ENCODE data around the gene TLE7. TPM values are rescaled to one million over a fixed set of nuclear protein-coding genes. Genes with fewer than 3 reads are reported as not detected.

Gene TLE7
- polyA plus RNA-seq, 3 donors = not detected

DNA sequence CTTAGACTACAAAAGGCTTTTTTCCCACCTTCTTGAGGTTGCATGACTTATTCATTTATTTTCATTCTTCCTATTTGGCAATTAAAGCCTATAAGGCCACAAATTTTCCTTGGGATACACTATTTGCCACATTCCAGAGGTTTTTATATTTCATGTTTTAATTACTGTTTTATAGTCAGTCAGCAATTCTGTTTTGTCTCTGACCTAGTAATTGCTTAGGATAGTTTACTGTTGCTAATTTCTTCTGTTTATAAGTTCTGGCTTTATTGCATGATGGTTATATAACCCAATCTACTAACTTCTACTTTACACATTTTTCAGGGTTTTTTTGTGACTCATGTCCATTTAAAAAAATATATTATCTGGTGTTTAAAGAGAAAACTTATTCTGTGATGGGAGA lies 17.7 kb upstream of the TLE7 start:
- H3K27ac ChIP-seq (ENCODE audit: low read depth, low read length) = no peak overlapping the region

DNA sequence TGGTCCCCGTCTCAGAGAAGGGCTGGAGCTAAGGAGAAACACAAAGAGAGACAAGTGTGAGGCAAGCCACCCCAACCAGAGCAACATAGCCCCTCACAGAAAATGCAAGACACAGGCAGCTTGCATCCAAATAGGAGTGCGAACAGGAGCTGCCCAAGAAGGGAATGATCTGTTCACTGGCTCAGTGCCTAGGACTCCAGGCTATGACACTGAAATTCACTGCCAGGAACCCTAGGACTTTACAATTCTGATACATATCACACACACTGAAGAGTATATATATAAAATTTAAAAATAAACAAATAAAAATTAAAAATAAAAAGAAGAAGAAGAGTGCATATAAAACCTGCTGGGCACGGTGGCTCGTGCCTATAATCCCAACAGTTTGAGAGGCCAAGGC lies 14.9 kb upstream of the TLE7 start:
- H3K27ac ChIP-seq (ENCODE audit: low read depth, low read length) = no peak overlapping the region
- WGBS, 3 donors = 93 to 96% (median 95%) methylated on average over 4 of the region's 4 CpGs

DNA sequence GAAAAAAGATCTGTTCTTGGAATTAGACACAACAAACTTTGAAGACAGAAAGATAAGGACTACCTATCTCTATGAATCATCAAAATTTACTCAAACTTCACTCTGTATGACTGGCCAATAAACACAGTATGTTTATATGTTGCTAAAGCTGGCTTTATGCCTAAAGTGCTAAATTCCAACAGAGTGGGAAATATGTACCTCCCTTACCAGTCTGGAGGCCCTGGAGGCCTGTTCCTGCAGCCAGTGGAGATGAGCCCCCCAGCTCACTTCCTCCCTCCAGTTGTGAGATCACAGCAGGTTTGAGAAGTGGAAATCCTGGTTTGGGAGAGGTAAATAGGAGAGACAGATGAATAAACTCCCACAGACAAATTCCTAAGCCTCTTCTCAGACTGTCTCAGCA lies 11.2 kb upstream of the TLE7 start:
- H3K27ac ChIP-seq (ENCODE audit: low read depth, low read length) = no peak overlapping the region

DNA sequence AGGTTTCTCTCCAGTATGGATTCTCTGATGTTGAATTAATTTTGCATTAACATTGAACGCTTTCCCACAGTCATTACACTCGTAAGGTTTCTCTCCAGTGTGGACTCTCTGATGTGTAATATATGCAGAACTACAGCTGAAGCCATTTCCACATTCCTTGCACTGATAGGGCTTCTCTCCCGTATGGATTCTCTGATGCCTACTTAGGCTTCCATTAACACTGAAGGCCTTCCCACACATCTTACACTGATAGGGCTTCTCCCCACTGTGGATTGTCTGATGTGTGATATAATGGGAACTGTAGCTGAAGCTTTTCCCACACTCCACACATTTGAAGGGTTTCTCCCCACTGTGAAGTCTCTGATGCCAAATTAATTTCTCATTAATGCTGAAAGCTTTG lies 7.2 kb upstream of the TLE7 start:
- no peak overlapping the region for H3K27ac ChIP-seq (ENCODE audit: low read depth, low read length)
- WGBS, 3 donors = 98 to 99% (median 99%) methylated on average over 3 of the region's 3 CpGs

DNA sequence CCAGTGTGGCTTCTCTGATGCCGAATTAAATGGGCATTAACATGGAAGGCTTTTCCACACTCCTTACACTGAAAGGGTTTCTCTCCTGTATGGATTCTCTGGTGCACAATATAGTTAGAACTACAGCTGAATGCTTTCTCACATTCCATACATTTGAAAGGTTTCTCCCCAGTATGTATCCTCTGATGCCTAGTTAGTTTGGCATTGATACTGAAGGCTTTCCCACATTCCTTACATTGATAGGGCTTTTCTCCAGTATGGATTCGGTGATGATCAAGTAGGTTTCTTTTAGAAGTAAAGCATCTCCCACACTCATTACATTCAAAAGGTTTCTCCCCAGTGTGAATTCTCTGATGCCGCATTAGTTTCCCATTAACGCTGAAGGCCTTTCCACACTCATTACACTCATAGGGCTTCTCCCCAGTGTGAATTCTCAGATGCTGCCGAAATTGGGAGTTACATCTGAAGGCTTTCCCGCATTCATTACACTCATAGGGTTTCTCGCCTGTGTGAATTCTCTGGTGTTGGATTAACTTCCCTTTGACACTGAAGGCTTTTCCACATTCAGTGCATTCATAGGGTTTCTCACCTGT lies 6.5 kb upstream of the TLE7 start:
- H3K27ac ChIP-seq (ENCODE audit: low read depth, low read length) = no peak overlapping the region
- 97 to 98% (median 98%) methylated on average over 7 of the region's 7 CpGs for WGBS, 3 donors

DNA sequence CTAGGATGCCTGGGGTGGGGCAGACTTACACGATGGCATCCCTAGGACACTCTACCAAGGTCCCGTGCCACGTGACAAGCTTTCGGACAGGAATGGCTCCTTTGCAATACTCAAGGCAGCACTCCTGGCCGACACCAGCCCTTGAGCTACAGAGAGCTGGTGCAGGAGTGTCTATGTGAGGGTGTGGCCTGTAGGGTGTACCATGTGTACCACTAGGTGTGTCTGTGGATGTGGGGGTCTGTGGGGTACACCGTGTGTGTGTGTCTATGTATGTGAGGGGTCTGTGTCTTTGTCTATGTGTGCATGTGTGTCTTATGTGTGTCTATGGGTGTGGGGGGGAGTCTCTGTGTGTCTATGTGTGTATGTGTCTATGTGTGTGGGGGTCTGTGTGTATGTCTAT lies 1.9 kb upstream of the TLE7 start:
- 87 to 95% (median 92%) methylated on average over 6 of the region's 6 CpGs for WGBS, 3 donors
- H3K27ac ChIP-seq (ENCODE audit: low read depth, low read length) = no peak overlapping the region

DNA sequence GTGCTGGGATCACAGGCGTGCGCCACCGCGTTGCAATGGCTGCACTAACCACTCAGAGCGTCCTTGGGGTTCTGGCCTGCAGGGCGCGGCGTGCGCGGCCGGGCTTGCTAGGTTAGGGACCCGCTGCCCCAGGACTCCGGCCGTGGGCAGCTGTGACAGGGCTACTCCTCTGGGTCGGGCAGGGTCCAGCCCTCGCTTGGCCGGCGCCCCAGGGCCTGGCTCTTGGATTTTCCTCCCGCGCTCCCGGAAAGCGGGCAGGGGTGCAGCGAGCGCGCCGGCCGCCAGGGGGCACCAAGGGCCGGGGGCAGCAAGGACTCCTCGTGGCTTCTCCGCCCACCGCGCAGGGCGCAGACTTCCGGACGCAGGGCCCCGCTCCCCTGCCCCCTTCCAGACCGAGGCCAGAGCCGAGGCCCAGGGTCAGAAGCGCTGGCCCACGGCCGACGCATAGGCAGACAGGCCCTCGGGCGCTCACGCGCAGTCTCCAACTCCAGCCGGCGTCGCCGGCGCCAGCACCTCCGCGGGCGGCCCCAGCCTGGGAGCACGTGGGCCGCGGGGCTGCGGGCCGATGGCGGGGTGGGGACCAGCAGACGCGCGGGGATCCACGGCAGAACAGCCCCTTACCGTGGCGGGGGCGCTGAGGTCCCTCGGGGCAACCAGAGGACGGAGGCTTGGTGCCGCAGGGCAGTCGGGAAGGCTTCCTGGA lies 355 bp downstream of the TLE7 start:
- WGBS, 3 donors = 35 to 37% (median 36%) methylated on average over 67 to 71 of the region's 71 CpGs
- H3K27ac ChIP-seq (ENCODE audit: low read depth, low read length) = no peak overlapping the region

DNA sequence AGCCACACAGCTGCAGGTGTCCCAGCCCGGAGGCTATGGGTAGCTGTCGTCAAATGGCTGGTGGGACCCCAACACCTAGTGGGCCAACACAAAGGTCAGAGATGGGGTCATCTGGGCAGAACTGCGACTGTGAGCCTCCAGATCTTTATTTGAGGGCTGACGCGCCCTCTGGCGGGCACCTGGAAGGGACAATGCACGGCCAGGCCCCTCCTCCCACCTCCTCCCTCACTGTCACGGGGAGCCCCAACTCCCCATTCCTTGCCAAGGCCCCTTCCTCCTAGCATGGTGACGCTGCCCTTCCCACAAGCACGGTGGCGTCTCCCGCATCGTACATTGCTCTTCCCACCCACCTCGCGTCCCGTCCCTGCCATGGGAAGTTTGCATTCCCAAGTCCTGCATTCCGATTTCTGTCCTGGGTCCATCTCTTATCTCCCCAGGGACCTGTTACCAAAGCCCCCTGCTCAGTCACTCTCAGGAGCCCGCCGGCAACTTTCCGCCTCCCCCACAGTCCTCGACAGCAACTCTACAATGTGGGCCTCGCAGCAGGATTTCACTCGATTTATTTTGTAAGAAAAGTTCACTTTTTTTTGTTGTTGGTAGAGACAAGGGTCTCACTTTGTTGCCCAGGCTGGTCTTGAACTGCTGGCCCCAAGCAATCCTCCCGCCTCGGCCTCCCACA lies 1.0 kb downstream of the TLE7 start:
- no peak overlapping the region for H3K27ac ChIP-seq (ENCODE audit: low read depth, low read length)
- 56 to 71% (median 68%) methylated on average over 23 to 25 of the region's 25 CpGs for WGBS, 3 donors

DNA sequence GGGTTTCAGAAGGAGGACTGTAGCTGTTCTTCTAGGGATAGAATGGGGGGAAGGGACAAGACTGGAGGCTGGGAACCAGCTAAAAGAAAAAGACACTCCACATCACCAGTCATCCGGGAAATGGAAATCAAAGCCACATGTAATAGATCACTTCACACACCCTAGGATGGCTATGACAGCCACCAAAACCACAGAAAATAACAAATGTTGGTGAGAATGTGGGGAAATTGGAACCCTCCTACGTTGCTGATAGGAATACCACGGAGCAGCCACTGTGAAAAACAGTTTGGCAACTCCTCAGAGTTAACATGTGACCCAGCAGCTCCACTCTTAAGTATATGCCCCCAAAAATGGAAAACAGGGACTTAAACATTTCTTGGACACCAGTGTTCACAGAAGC lies 2.3 kb downstream of the TLE7 start:
- H3K27ac ChIP-seq (ENCODE audit: low read depth, low read length) = no peak overlapping the region
- WGBS, 3 donors = 34 to 45% (median 38%) methylated on average over 3 of the region's 3 CpGs

DNA sequence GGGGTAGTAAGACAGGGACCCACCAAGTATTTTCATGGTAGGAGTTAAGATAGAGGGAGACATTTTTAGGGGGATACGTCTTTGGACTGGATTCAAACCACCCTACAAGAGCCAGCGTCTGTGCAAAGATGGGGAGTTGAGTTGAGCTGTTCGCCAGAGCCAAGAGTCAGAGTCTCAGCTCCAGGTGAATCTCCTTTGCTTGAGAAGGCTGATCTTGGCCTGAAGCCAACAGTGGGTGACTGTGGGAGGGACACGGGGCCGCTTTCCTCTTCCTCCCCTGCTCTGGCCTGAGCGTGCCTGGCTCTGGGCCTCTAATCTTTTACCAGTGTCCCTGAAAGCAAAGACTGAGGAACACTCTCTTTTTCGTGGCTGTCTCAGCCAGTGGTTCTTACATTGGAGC lies 5.4 kb downstream of the TLE7 start:
- WGBS, 3 donors = 66 to 83% (median 82%) methylated on average over 7 of the region's 7 CpGs
- H3K27ac ChIP-seq (ENCODE audit: low read depth, low read length) = no peak overlapping the region

DNA sequence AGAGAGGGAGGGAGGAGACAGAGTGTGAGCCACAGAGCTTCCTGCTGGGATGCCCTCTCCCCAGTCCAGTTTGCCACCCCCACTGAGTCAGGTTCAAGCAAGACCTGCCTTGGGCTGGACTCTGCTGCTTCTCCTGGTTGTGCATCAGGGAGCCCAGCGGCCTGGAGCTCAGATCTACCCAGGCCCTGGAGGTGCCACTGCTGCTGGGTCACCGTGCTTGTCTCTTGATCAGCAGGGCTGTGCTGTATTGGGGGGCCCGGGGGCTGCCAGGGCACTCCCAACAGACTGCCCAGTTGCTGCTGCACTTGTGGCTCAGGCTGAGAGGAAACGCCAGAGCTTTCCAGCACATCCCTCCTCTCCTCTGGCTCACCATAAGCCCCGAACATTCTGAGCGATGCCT lies 8.9 kb downstream of the TLE7 start:
- no peak overlapping the region for H3K27ac ChIP-seq (ENCODE audit: low read depth, low read length)

DNA sequence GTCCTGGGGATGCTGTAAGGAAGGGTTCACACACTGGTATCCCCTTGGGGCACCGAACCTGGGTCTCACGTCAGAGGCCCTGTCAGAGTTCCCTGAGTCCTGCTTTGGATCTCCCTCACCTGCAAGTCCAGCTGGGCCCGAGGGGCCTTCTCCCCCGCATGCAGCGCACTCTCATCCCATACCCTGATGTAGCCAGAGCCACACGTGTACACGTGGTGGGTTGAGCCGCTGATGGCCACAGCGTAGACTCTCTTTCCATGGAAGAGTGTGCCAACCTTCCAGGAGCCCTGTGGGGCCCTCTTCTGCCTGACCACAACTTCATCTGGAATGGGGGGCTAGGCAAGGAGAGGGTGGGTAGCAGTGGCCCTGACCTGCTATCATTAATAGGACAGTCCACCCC lies 9.9 kb downstream of the TLE7 start:
- H3K27ac ChIP-seq (ENCODE audit: low read depth, low read length) = no peak overlapping the region
- WGBS, 3 donors = 87 to 94% (median 91%) methylated on average over 9 of the region's 9 CpGs

More for the DNA sequence above, 8.9 kb downstream of the TLE7 start:
- 71 to 81% (median 76%) methylated on average over 6 of the region's 6 CpGs for WGBS, 3 donors

DNA sequence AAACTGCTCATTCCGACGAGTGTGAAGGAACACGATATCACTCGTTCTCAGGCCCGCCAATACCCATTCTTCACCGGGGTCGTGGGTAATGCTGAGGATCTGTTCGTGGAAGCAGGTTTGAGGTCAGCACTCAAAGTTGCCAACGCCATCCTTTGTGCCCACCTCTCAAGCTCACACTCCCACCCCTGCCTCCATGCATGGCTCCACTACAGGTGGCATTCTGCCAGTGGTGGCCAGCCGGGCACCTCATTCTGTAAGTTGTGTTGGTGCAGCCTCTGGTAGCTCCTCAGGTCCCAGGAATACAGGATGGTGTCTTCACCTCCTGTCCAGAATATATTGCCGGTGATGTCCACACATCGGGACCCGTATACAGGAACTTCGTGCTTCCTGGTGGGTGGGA lies 10.7 kb downstream of the TLE7 start:
- H3K27ac ChIP-seq (ENCODE audit: low read depth, low read length) = no peak overlapping the region
- WGBS, 3 donors = 83 to 89% (median 85%) methylated on average over 14 of the region's 14 CpGs

DNA sequence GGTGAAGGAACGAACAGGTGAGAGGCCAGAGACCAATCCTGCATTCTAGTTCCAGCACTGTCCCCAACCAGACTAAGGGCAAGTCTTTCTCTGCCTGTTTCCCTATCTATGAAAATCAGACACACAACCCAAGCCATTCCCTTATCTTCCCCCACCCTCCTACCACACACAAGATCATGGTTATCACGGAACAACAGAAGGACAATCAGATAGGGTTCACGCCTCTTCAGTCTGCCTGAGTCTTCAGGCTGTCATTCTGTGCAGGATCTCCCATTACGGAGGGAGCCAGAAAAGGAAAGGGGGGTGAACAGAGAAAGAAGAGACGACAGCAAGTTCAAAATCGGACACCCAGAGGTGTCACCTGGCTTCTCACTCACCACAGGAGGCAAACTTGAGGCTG lies 11.1 kb downstream of the TLE7 start:
- no peak overlapping the region for H3K27ac ChIP-seq (ENCODE audit: low read depth, low read length)
- WGBS, 3 donors = 70 to 74% (median 74%) methylated on average over 6 of the region's 6 CpGs

DNA sequence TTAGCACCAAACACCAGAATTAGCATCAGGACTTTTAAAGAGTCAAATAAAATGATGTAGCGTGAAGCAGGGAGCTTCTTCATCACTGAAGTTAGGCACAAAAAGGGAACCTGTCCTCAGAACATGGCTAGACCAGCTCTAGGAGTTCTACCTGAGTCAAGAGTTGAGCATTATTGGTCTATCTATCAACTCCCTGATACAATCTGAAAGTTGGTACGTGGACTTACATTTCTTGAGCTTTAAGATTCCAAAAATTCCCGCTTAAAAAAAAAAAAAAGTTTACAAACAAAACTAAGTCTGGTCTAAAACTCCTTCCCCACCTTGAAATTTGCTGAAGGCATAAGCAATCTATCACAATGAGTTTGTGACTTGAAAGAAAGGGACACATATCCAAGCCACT lies 12.3 kb downstream of the TLE7 start:
- 72 to 79% (median 73%) methylated on average over 3 of the region's 3 CpGs for WGBS, 3 donors

DNA sequence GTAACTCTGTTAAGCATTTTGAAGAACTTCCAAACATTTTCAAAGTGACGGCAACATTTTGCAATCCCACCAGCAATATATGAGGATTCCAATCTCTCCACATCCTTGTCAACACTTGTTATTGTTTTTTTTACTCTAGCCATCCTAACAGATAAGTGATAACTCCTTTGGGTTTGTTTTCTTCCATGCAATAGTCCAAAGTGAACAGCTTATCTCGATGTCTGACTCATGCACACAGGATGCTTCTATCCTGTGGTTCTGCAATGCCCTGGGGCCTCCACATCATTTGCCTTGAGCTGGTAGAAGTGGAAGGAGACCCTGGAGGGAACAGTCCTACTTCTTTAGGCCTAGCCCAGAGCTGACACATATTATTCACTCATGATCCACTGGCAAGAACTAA lies 13.0 kb downstream of the TLE7 start:
- 76 to 90% (median 85%) methylated on average over 2 of the region's 2 CpGs for WGBS, 3 donors
- no peak overlapping the region for H3K27ac ChIP-seq (ENCODE audit: low read depth, low read length)

More for the DNA sequence above, 12.3 kb downstream of the TLE7 start:
- no peak overlapping the region for H3K27ac ChIP-seq (ENCODE audit: low read depth, low read length)

DNA sequence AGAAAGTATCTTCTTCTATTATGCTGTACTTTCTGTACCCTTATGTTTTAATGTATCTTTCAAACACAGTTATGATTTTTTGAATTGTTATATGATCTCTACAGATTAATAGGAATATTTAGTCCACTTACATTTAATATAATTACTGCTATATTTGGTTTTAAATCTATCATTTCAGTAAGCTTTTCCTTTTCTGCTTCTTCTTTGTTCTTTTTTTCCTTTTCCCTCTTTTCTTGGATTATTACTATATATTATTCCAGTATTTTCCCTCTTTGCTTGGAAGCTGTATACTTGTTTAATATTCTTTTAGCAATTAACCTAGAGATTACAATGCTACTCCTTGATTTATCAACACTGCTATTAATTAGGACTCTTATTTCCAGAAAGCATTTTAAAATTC lies 13.5 kb downstream of the TLE7 start:
- no peak overlapping the region for H3K27ac ChIP-seq (ENCODE audit: low read depth, low read length)

DNA sequence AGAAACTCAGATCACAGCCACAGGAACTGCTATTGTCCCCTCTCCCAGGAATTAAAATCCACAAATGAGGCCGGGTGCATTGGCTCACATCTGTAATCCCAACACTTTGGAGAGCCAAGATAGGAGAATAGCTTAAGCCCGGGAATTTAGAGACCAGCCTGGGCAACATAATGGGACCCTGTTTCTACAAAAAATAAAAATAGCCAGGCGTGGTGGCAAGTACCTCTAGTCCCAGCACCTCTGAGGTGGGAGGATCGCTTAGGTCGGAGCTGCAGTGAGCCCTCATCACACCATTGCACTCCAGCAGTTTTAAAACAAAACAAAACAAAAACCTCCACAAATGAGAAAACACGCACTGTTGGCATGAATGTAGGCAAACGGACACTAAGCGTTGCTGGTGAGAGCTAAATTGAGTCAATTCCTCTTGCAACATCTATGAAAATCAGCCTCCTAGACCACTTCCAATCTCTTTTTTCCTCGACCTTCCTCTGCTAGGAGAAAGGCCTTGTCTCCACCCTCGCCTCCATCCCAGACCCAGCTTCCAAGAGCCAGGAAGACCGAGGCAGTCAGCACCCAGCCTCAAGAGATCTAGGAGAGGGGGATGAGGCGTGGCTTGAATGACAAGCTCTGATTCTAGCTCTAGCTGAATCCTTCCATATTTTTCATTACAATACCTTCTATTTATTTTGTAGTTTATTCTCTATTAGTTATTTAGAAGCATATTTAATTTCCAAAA lies 14.8 kb downstream of the TLE7 start:
- 55 to 72% (median 69%) methylated on average over 12 of the region's 12 CpGs for WGBS, 3 donors
- H3K27ac ChIP-seq (ENCODE audit: low read depth, low read length) = no peak overlapping the region

DNA sequence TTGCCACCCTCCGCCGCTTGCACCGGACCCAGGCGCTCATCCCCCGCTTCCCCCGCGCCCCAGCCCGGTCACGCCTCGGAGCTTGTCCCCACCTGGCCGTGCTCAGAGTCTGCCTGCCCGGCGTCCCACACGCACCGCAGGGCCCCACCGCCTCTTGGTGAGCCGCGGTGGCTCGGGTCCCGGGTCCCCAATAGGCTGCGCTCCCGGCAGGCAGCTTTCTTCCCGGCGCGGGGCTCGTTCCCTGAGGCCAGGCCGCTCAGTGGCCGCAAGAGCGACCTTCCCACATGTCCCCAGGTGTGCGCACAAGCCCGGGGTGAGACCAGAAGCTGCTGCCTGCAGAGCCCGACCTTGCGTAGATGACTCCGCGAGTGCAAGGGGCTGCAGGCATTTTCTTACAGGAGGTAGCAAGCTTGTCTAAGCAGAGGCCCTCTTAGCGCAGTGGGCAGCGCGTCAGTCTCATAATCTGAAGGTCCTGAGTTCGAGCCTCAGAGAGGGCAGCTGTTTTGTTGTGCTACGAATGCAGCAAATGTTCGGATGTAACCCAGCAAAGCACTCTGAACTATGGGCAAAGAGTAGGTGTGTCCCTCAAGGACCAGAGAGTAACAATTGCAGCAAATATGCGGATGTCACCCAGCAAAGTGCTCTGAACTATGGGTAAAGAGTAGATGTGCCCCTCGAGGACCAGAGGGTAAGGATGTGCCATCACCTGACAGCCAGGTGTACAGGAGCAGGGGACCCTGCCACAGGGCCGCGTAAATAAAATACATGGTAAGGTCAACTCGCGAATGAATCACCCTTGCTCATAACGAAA lies 15.6 kb downstream of the TLE7 start:
- WGBS, 3 donors = 2 to 3% (median 3%) methylated on average over 48 of the region's 48 CpGs
- no peak overlapping the region for H3K27ac ChIP-seq (ENCODE audit: low read depth, low read length)

Measured in adipose tissue (tissue), 3 donors.